GM18526 (cell line): ENCODE data around the gene SHANK1.

Experiments used
- POLR2A ChIP-seq: IDR thresholded peaks from 3 replicates; pipeline ENCODE4 v1.6.1; 2011; ENCODE audit not compliant: insufficient read length; ENCODE audit errors: extremely low read depth

SHANK1 gene

GRCh38 chr19:50657712-50658440, 61.7 kb downstream of the SHANK1 start:
- no peak for TF ChIP-seq POLR2A

DNA sequence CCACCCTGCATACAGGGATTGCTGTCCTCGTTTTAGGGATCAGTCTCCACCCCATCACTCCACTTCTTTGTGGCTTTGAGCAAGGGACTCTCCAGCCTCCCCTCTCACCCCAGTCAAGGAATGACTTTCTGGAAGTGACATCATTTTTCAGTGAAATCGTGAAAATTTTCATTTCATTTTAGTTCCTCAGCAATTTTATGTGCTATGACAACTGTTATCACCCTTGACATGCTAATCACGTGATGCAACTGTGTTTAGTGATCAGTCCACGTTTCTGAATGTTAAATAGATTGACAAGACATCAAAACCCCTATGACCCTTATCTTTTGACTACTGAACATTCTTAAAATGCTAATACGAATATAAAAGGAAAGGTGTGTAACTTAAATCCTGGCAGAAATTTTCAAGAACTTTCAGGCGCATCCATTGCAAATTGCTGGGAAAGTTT, 62.4 kb downstream of the SHANK1 start:
- no peak for TF ChIP-seq POLR2A

DNA sequence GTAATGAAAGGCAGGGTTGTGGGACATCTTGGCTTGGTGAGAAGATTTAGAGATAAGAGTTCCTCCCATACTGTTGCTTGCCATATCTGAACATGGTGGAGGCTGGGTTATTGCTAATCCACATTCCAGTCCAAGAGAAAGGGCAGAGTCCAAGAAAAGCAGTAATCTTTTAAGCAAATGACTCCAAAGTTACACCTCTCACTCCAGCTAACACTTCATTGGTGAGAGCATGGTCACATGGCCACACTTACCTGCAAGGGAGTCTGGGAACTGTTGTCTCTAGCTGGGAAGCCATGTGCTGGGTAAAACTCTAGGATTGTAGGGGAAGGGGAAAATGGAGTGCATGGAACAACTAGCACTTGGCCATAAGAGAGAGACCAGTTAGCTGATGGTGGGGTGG, 64.7 kb downstream of the SHANK1 start:
- no peak for TF ChIP-seq POLR2A

- no peak for TF ChIP-seq POLR2A
Measured at GRCh38 chr19:50652722-50653121, 66.9 kb downstream of the SHANK1 start.

GRCh38 chr19:50651174-50651573, 68.4 kb downstream of the SHANK1 start:
- no peak for TF ChIP-seq POLR2A

GRCh38 chr19:50649433-50650391, 69.9 kb downstream of the SHANK1 start, which contains the start of gene C19orf81:
C19orf81 (plus strand) TSS chr19:50649445; CDS start chr19:50649445, 0 bp downstream.
- TF ChIP-seq POLR2A, result no peak

DNA sequence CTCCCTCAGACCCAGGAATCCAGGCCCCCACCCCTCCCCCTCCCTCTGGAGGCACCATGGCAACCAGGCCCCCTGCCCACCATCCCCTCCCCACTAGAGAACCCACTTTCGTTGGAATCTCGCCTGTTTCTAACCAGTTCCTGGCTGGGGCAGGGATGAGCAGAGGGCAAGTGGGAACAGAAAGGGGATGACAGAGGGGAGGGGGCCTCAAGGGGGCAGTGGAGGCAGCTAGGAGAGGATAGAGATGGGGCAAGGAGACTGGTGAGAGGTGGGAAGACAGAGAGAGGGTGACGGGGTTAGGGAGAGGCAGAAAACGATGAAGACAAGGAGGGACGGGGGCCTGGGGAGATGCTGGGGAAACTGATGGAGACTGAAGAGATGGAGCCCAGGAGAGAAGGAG, 70.9 kb downstream of the SHANK1 start:
- TF ChIP-seq POLR2A, result no peak

GRCh38 chr19:50647879-50648615, 71.6 kb downstream of the SHANK1 start:
- no peak for TF ChIP-seq POLR2A

GRCh38 chr19:50646074-50646807, 73.4 kb downstream of the SHANK1 start:
- no peak for TF ChIP-seq POLR2A

- TF ChIP-seq POLR2A, result no peak
Measured at GRCh38 chr19:50645107-50645506, 74.5 kb downstream of the SHANK1 start.

DNA sequence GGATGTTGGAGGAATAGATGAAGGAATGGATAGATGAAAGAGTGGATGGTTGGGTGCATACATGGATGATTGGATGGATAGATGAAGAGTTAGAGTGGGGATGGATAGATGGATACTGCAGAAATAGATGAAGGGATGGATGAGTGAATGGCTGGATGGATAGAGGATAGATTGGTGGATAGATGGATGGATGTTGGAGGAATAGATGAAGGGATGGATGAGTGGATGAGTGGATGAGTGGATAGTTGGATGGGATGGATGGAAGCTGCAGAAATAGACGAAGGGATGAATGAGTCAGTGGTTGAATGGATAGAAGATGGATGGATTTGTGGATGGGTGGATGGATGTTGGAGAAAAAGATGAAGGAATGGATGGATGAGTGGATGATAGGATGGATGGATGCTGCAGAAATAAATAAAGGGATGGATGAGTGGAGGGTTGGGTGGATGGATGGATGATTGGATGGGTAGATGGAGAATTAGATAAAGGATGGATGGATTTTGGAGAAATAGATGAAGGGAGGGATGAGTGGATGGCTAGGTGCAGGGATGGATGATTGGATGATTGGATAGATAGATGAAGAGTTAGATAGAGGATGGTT, 75.2 kb downstream of the SHANK1 start:
- no peak for TF ChIP-seq POLR2A

- TF ChIP-seq POLR2A, result no peak
Measured at GRCh38 chr19:50640368-50640767, 79.2 kb downstream of the SHANK1 start.

GRCh38 chr19:50639121-50640112, 80.2 kb downstream of the SHANK1 start, which contains the start of gene SYT3:
SYT3 (minus strand) TSS chr19:50639881; CDS start chr19:50637411, 2,470 bp downstream.
- TF ChIP-seq POLR2A, result no peak
